Hepatocyte (in vitro differentiated cells): ENCODE measurements around the gene TRPM7. TPM values are rescaled to one million over a fixed set of nuclear protein-coding genes. Genes with fewer than 3 reads are reported as not detected.
A peak's percentile ranks its signal among the peaks of the same experiment; 100 is the strongest.
"Not testable (repeated sequence)": the region's sequence is repeated elsewhere in the genome, so short reads cannot be mapped to it uniquely, and the experiment has no call there.

ENCODE experiments used
- DNase-seq: peaks from one replicate; pipeline ENCODE4 v3.0.0-alpha.2; 2016; ENCODE audit warnings: low spot score
- H2AFZ ChIP-seq: fragments of 200-600 bp; sonication (generic); 2 replicates; pipeline ENCODE4 v1.6.0; 2016; ENCODE audit warnings: antibody characterized with exemption, mild to moderate bottlenecking
- H3K27ac ChIP-seq: fragments of 200-600 bp; sonication (generic); 2 replicates; pipeline ENCODE4 v1.5.1; 2016; ENCODE audit warnings: mild to moderate bottlenecking
- H3K27me3 ChIP-seq: fragments of 200-600 bp; sonication (generic); 2 replicates; pipeline ENCODE4 v1.6.1; 2016
- H3K36me3 ChIP-seq: fragments of 200-600 bp; sonication (generic); replicated peaks from 2 replicates; pipeline ENCODE4 v1.5.1; 2016; ENCODE audit warnings: low read depth; ENCODE audit not compliant: insufficient read depth
- H3K4me1 ChIP-seq: fragments of 200-600 bp; sonication (generic); 2 replicates; pipeline ENCODE4 v1.5.1; 2016; ENCODE audit warnings: mild to moderate bottlenecking, moderate library complexity; ENCODE audit not compliant: insufficient read depth
- H3K4me2 ChIP-seq: fragments of 200-600 bp; sonication (generic); 2 replicates; pipeline ENCODE4 v1.6.0; 2016
- H3K4me3 ChIP-seq: fragments of 200-600 bp; sonication (generic); 2 replicates; pipeline ENCODE4 v1.5.1; 2016; ENCODE audit warnings: mild to moderate bottlenecking
- H3K79me2 ChIP-seq: fragments of 200-600 bp; sonication (generic); 2 replicates; pipeline ENCODE4 v1.6.0; 2017; ENCODE audit warnings: mild to moderate bottlenecking
- H3K9me2 ChIP-seq: fragments of 200-600 bp; sonication (generic); replicated peaks from 2 replicates; pipeline ENCODE4 v1.6.0; 2017; ENCODE audit warnings: mild to moderate bottlenecking; ENCODE audit not compliant: insufficient read depth
- H3K9me3 ChIP-seq: fragments of 200-600 bp; sonication (generic); 2 replicates; pipeline ENCODE4 v1.5.1; 2016; ENCODE audit warnings: low read depth, mild to moderate bottlenecking
- H4K20me1 ChIP-seq: fragments of 200-600 bp; sonication (generic); 2 replicates; pipeline ENCODE4 v1.6.0; 2016; ENCODE audit warnings: mild to moderate bottlenecking; ENCODE audit not compliant: insufficient read depth, poor library complexity, severe bottlenecking
- CTCF ChIP-seq: fragments of 200-600 bp; sonication (generic); IDR thresholded peaks from 2 replicates; pipeline ENCODE4 v1.5.1; 2016; ENCODE audit warnings: antibody characterized with exemption, mild to moderate bottlenecking; ENCODE audit not compliant: poor library complexity
- EZH2 ChIP-seq: fragments of 200-600 bp; sonication (generic); IDR thresholded peaks from 2 replicates; pipeline ENCODE4 v1.6.1; 2016; ENCODE audit warnings: antibody characterized with exemption, mild to moderate bottlenecking, borderline replicate concordance
- EZH2phosphoT487 ChIP-seq: fragments of 200-600 bp; sonication (generic); IDR thresholded peaks from one replicate; pipeline ENCODE4 v1.6.1; 2018; ENCODE audit warnings: antibody characterized with exemption, mild to moderate bottlenecking, low read depth, moderate library complexity; ENCODE audit not compliant: unreplicated experiment, severe bottlenecking
- WGBS: methylation state at CpG from one replicate; pipeline ENCODE4 v1.1.6; 2016; ENCODE audit warnings: low lambda C conversion rate; ENCODE audit errors: missing lambda C conversion rate; 5-methylcytosine and 5-hydroxymethylcytosine counted together
- polyA plus RNA-seq: library from polyadenylated mRNA; unstranded; fragments of >200 nt; fragmentation: Nextera tagmentation; extraction: Ambion mirVana; gene quantifications from 2 replicates; pipeline ENCODE4 v1.2.1, GENCODE V29; 2016
- total RNA-seq: library from RNA; depleted of rRNA; stranded (reverse); fragments of >200 nt; gene quantifications from 2 replicates; pipeline ENCODE4 v1.2.3, GENCODE V29; 2014

Gene TRPM7
- total and polyA plus RNA-seq, 2 experiments from 2014 or later, result 12.2 to 58.3 TPM

GRCh38 chr15:50624616-50625168 is 61.9 kb downstream of the TRPM7 start:
- Histone ChIP-seq H3K79me2 (no peaks in the 10 kb centered on the region), H3K9me2 (no peaks in the 10 kb centered on the region), H3K9me3 (no peaks in the 10 kb centered on the region), H3K4me3 (no peak overlapping the region), H3K4me2 (no peak overlapping the region), H3K36me3 (no peaks in the 10 kb centered on the region), H3K27me3 (no peaks in the 10 kb centered on the region), H2AFZ (no peak overlapping the region), H4K20me1 (no peaks in the 10 kb centered on the region), H3K27ac (no peak overlapping the region), H3K4me1 (no peaks in the 10 kb centered on the region)
- no peak for DNase-seq
- 88% methylated on average over 1 of the region's 1 CpG for WGBS
- TF ChIP-seq CTCF (no peak), EZH2 (no peak), EZH2phosphoT487 (no peak)

GRCh38 chr15:50622361-50622943 is 64.1 kb downstream of the TRPM7 start:
- not testable (repeated sequence) for H3K27ac ChIP-seq, H3K9me3 ChIP-seq, H3K27me3 ChIP-seq, H3K36me3 ChIP-seq, H2AFZ ChIP-seq, H4K20me1 ChIP-seq, H3K9me2 ChIP-seq, H3K4me3 ChIP-seq, H3K4me1 ChIP-seq, DNase-seq, H3K79me2 ChIP-seq, H3K4me2 ChIP-seq
- 90% methylated on average over 8 of the region's 8 CpGs for WGBS
- TF ChIP-seq CTCF, result peak; percentile 46

GRCh38 chr15:50616960-50617359 is 69.6 kb downstream of the TRPM7 start:
- H3K4me2 ChIP-seq, H4K20me1 ChIP-seq, DNase-seq, H3K9me3 ChIP-seq, H3K27ac ChIP-seq, H3K9me2 ChIP-seq, H3K79me2 ChIP-seq, H3K36me3 ChIP-seq, H3K4me1 ChIP-seq, H3K4me3 ChIP-seq, H3K27me3 ChIP-seq, H2AFZ ChIP-seq: not testable (repeated sequence)
- WGBS, result 94% methylated on average over 6 of the region's 6 CpGs

- H3K27me3 ChIP-seq, H3K9me2 ChIP-seq, H3K4me2 ChIP-seq, H3K9me3 ChIP-seq, H3K4me3 ChIP-seq, H2AFZ ChIP-seq, H3K4me1 ChIP-seq, H3K27ac ChIP-seq, H4K20me1 ChIP-seq, DNase-seq, H3K36me3 ChIP-seq, H3K79me2 ChIP-seq: not testable (repeated sequence)
- 98% methylated on average over 2 of the region's 2 CpGs for WGBS
These were observed 70.0 kb downstream of the TRPM7 start for GRCh38 chr15:50616554-50616953.
